Putamen (tissue), 1 donor: Measurements from ENCODE around the gene XPNPEP1.
A peak's percentile ranks its signal among the peaks of the same experiment; 100 is the strongest.

Experiments
- DNase-seq: peaks from one replicate; pipeline ENCODE4 v3.0.0-alpha.2; 2016; ENCODE audit warnings: low spot score

XPNPEP1 gene

GRCh38 chr10:109922976-109923921, at the start of gene XPNPEP1:
Gene XPNPEP1 (minus strand): TSS chr10:109923511. CDS start chr10:109923433, 78 bp downstream.
- peak; percentile 90 for DNase-seq

DNA sequence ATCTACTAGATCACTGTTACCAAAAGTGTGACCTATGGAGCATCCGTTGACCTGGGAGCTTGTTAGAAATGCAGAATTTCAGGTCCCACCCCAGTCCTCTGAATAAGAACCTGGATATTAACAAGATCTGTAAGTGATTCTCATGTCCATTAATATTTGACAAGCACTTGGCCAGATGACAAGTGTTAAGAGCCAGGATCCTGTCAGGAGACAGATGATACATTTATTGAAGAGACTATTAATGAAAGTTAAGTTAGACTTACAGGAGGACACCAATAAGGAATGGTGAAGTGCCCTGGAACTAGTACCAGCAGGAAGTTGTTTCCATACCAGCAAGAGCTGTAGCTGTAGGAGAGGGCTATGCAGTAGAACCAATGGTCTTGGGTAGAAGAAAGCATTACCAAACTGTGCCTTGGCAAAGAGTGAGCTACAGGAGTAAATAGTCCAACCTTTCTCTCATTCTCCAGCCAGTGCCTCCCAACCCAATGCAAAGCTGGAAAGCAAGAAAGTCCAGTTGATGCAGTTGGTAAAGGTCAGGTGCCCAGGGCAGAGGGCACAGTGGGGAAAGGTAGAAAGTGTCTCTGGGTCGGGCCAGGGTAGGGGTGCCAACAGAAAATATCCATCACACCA, 49.2 kb upstream of the XPNPEP1 start:
- DNase-seq = no peak

DNA sequence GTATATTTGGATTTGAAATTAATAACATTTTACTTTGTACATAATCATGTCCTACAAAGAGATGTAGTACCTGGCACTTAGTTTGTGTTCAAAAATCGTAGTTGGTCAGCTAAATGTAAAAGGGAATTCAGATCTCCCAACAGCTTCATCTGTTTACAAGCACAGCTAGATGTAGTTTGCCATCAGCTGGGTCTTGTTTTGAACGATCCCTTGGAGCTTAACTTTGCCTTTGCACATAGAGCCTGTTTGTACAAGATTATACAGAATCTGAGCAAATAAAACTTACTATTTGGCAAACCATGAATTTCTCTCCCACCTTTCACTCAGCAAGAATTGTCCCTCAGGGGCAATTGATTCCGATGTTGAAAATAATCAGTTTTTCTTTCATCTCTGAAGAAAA, 48.3 kb upstream of the XPNPEP1 start:
- DNase-seq = no peak

- no peak for DNase-seq
Measured at GRCh38 chr10:109969760-109970346, 46.5 kb upstream of the XPNPEP1 start.

GRCh38 chr10:109968953-109969759, 45.8 kb upstream of the XPNPEP1 start:
- DNase-seq = peak; percentile 43

- DNase-seq = no peak
Measured at GRCh38 chr10:109967739-109968088, 44.4 kb upstream of the XPNPEP1 start.

- DNase-seq = no peak
Measured at GRCh38 chr10:109966961-109967738, 43.8 kb upstream of the XPNPEP1 start.

DNA sequence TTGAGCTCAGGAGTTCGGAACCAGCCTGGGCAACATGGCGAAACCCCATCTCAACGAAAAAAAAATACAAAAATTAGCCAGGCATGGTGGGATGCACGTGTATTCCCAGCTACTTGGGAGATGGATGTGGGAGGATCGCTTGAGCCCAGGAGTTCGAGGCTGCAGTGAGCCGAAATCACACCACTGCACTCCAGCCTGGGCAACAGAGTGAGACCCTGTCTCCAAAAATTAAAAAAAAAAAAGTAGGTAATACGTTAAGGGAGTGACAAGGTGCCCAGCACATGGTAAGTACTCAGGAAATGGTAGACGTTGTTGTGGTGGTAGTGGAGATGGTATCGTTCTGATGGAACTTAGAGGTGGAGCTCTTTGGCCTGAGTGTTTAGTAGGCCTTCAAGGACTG, 41.0 kb upstream of the XPNPEP1 start:
- no peak for DNase-seq

GRCh38 chr10:109963439-109963838, 40.1 kb upstream of the XPNPEP1 start:
- no peak for DNase-seq

GRCh38 chr10:109962247-109962646, 38.9 kb upstream of the XPNPEP1 start:
- no peak for DNase-seq

GRCh38 chr10:109961174-109962001, 38.1 kb upstream of the XPNPEP1 start:
- DNase-seq = no peak

GRCh38 chr10:109960682-109961081, 37.4 kb upstream of the XPNPEP1 start:
- no peak for DNase-seq

GRCh38 chr10:109959259-109960145, 36.2 kb upstream of the XPNPEP1 start:
- no peak for DNase-seq

DNA sequence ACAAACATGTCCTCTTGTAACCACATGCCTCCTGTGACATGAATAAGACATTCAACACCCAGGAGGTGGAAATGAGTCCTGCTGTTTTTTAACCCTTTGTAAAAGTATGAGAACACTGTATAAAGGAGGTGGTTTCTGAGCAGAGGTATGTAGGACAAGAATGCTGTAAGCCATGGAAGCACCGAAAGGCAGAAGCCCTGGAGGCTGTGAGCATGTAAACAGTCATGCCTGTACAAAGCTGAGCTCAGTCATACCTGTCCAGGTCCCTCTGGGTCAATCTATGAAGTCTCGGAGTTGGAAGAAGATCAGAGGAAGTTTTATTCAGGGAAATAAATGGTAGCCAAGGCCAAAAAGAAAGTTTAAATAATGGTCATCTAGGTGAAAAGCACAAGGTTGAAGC, 34.7 kb upstream of the XPNPEP1 start:
- DNase-seq = no peak

GRCh38 chr10:109957092-109957797, 33.9 kb upstream of the XPNPEP1 start:
- DNase-seq = no peak

- DNase-seq = no peak
Measured at GRCh38 chr10:109956454-109957091, 33.3 kb upstream of the XPNPEP1 start.

GRCh38 chr10:109953766-109954165, 30.5 kb upstream of the XPNPEP1 start:
- DNase-seq = no peak

GRCh38 chr10:109952526-109952925, 29.2 kb upstream of the XPNPEP1 start:
- no peak for DNase-seq
